AG04449 (cell line): Measurements from ENCODE around the gene COMMD3.

Experiments used
- CTCF ChIA-PET: fragments of 350-600 bp; formaldehyde crosslinking; extraction: SDS; loops from one replicate; lab custom pipeline; 2021; ENCODE audit warnings: antibody characterized with exemption; lab: Yijun Ruan, JAX
- POLR2A ChIA-PET: fragments of 400-600, 350-600 bp; formaldehyde crosslinking; extraction: SDS; loops from one replicate; lab custom pipeline; 2020; ENCODE audit warnings: antibody characterized with exemption, inconsistent platforms; lab: Yijun Ruan, JAX
- DNase-seq: peaks from one replicate; pipeline ENCODE4 v3.0.0-alpha.2; 2010; ENCODE audit warnings: low read depth, low spot score
- H3K4me3 ChIP-seq: 2 replicates; pipeline ENCODE4 v1.5.1; 2011; ENCODE audit warnings: low read depth, mild to moderate bottlenecking, control low read depth, low read length
- TF ChIP-seq, protein P1 (sequence below): IDR thresholded peaks from one replicate; pipeline ENCODE4 v1.5.1; 2011; ENCODE audit warnings: mild to moderate bottlenecking, moderate library complexity, low read length, control low read depth, inconsistent platforms; ENCODE audit not compliant: insufficient read depth; ENCODE audit errors: missing control alignments

The COMMD3 gene

DNA sequence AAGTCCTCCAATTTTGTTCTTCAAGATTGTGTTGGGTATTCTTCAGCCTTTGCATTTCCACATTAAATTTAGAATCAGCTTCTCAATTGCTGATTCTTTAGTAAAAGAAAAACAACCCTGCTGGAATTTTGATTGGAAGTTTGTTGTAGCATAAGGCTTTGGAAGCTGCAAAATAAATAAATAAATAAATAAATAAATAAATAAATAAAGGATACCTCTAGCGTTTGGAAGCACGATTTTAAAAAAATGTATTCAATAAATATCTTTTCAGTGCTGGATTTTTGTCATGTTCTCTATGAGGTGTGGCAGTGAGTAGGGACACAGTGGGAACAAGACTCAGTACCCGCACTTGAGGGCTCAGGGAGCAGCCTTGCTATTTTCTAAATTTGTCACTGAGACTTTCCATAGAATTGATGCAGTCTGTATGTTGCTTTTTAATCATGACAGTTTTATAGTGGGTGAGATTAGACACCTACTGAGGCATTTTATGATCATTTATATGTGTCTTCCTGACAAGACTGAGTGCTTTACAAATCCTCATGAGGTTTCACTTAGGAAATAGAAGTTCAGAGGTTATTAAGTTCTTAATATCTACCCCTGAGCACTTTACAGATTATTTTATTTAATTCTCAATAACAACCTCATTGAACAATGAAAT lies 22.3 kb upstream of the COMMD3 start:
- CTCF ChIA-PET = no interaction called here

DNA sequence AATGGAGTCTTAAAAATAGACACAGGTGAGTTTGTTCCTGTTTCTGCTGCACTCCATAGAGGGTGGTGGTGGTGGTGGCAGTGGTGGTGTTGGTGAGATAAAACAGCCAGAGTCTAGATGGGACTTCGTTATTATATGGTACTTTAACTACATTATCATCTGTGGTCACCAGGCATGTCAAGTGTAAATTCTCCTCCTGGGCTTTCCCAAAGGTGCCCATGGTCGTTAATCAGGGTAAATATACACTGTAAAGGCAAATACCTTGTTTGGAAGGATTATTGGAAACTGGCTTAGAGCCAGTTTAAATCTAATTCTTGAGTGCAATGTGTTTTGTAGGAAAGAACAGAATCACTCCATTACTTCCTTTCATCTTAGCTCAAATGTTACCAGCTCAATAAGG lies 21.5 kb upstream of the COMMD3 start:
- ChIA-PET CTCF (no interaction called here), POLR2A (no interaction called here)
- H3K4me3 ChIP-seq = no peak overlapping the region
- TF ChIP-seq, protein P1, sequence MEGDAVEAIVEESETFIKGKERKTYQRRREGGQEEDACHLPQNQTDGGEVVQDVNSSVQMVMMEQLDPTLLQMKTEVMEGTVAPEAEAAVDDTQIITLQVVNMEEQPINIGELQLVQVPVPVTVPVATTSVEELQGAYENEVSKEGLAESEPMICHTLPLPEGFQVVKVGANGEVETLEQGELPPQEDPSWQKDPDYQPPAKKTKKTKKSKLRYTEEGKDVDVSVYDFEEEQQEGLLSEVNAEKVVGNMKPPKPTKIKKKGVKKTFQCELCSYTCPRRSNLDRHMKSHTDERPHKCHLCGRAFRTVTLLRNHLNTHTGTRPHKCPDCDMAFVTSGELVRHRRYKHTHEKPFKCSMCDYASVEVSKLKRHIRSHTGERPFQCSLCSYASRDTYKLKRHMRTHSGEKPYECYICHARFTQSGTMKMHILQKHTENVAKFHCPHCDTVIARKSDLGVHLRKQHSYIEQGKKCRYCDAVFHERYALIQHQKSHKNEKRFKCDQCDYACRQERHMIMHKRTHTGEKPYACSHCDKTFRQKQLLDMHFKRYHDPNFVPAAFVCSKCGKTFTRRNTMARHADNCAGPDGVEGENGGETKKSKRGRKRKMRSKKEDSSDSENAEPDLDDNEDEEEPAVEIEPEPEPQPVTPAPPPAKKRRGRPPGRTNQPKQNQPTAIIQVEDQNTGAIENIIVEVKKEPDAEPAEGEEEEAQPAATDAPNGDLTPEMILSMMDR = no peak
- DNase-seq = no peak

More for the DNA sequence above, 22.3 kb upstream of the COMMD3 start:
- DNase-seq = no peak
- H3K4me3 ChIP-seq = no peak overlapping the region
- POLR2A ChIA-PET = no interaction called here
- TF ChIP-seq, protein P1 = no peak

DNA sequence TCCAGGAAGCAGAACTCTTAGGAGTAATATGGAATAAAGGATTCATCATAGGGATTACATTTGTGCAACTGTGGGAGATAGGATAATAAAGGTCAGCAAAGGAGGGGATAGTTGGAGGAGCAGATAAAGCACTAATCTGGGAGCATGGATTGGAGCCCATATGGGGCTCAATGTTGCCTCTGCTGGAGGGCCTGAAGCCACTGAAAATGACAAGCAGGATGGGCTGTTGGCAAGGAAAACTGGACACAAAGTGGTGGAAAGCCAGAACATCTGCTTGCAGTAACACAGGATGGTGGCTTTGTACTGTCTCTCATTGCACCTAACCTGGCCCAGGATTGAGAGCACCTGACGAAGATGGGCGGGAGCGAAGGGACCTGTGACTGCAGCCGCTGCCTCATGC lies 15.0 kb upstream of the COMMD3 start:
- POLR2A ChIA-PET = no interaction called here
- TF ChIP-seq, protein P1 = no peak

DNA sequence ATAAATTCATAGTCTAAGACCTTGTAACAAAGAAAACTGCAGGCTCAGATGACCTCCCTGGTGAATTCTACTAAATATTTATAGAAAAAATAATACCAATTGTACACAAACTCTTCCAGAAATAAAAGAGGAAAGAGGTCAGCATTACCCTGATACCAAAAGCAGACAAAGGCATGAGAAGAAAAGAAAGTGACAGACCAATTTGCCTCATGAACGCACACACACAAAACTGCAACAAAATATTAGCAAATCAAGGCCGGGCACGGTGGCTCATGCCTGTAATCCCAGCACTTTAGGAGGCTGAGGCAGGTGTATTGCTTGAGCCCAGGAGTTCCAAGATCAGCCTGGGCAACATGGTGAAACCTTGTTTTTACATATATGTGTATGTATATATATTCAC lies 12.7 kb upstream of the COMMD3 start:
- ChIA-PET POLR2A (no interaction called here), CTCF (no interaction called here)
- H3K4me3 ChIP-seq = no peak overlapping the region
- no peak for DNase-seq
- TF ChIP-seq, protein P1 = no peak

More for the DNA sequence above, 15.0 kb upstream of the COMMD3 start:
- DNase-seq = no peak
- H3K4me3 ChIP-seq = no peak overlapping the region
- CTCF ChIA-PET = no interaction called here

DNA sequence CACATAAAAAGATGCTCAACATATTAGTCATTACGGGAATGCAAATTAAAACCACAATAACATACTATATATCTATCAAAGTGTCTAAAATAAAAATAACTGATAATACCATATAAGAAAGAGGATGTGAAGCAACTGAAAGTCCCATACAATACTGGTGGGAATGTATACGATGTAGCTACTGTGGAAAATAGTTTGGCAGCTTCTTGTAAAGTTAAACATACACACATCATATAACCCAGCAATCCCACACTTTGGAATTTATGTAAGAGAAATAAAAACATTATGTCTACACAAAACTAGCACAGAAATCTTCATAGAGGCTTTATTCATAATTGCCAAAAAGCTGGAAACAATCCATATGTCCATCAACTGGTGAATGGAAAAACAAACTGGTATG lies 10.5 kb upstream of the COMMD3 start:
- TF ChIP-seq, protein P1 = no peak
- POLR2A ChIA-PET = no interaction called here
- CTCF ChIA-PET = no interaction called here
- no peak overlapping the region for H3K4me3 ChIP-seq
- DNase-seq = no peak

DNA sequence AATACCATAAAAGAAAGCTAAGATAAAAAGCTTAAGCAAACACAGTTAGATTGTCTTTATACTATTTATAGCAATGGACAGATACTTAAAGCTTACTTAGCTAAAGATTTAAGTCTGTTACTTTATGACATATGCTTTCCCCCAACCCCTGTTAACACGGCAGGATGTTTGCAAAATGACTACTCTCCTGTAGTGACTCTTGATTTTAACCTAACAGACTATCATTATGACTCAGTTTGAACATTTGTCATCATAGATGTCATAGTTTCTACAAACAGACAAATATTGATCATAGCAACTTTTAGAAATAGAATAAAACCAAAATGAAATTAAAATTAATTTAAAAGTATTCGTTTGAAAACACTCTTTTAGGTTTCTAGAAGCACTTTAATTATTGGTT lies 7.8 kb upstream of the COMMD3 start:
- TF ChIP-seq, protein P1 = no peak
- no peak for DNase-seq
- POLR2A ChIA-PET = no interaction called here
- CTCF ChIA-PET = interaction anchor here (1.5 kb wide), 1 partner anchor 8 kb away, joined by 4 read pairs; the partner anchor contains the start of gene COMMD3
- no peak overlapping the region for H3K4me3 ChIP-seq
